SU-DHL-6 (cell line): ENCODE measurements around the gene GALNT17.

Experiments
- H2AFZ ChIP-seq: fragments of 200-600 bp; sonication (generic); 2 replicates; pipeline ENCODE4 v1.6.1; 2014; ENCODE audit warnings: low read depth, mild to moderate bottlenecking, moderate library complexity, mixed read lengths, antibody characterized with exemption, low read length; ENCODE audit not compliant: severe bottlenecking
- H3F3A ChIP-seq: fragments of 200-600 bp; shearing (Covaris generic); 2 replicates; pipeline ENCODE4 v1.6.0; 2016; ENCODE audit warnings: antibody characterized with exemption, mild to moderate bottlenecking; ENCODE audit not compliant: insufficient read depth
- H3K27ac ChIP-seq: fragments of 200-600 bp; sonication (generic); 2 replicates; pipeline ENCODE4 v1.5.1; 2016; ENCODE audit warnings: low read depth, mild to moderate bottlenecking, low read length, moderate library complexity, mixed read lengths
- H3K27me3 ChIP-seq: fragments of 200-600 bp; sonication (generic), shearing (Covaris generic); 2 replicates; pipeline ENCODE4 v1.6.0; 2014; ENCODE audit warnings: mild to moderate bottlenecking, low read length
- H3K36me3 ChIP-seq: fragments of 200-600 bp; sonication (generic); 2 replicates; pipeline ENCODE4 v1.6.1; 2014; ENCODE audit warnings: mild to moderate bottlenecking, low read length, mixed read lengths
- H3K4me2 ChIP-seq: fragments of 300-600, 200-600 bp; shearing (Covaris generic), sonication (generic); 2 replicates; pipeline ENCODE4 v1.6.0; 2014; ENCODE audit warnings: low read length, low read depth, mild to moderate bottlenecking; ENCODE audit not compliant: poor library complexity, severe bottlenecking
- H3K4me3 ChIP-seq: fragments of 200-600 bp; sonication (generic); 2 replicates; pipeline ENCODE4 v1.5.1; 2014; ENCODE audit warnings: antibody characterized with exemption, low read length, mild to moderate bottlenecking, mixed read lengths; ENCODE audit not compliant: insufficient read depth, poor library complexity, severe bottlenecking
- H3K79me2 ChIP-seq: fragments of 200-600 bp; sonication (generic); 2 replicates; pipeline ENCODE4 v1.6.1; 2014; ENCODE audit warnings: mild to moderate bottlenecking, low read length, moderate library complexity; ENCODE audit not compliant: insufficient read depth
- H3K9ac ChIP-seq: fragments of 200-600 bp; sonication (generic); 2 replicates; pipeline ENCODE4 v1.7.0; 2014; ENCODE audit warnings: mild to moderate bottlenecking, low read length
- H3K9me2 ChIP-seq: fragments of 200-600 bp; sonication (generic); replicated peaks from 2 replicates; pipeline ENCODE4 v1.6.1; 2014; ENCODE audit warnings: low read length; ENCODE audit not compliant: insufficient read depth
- H3K9me3 ChIP-seq: fragments of 200-600 bp; sonication (generic); 2 replicates; pipeline ENCODE4 v1.6.1; 2014; ENCODE audit warnings: low read length, mixed read lengths; ENCODE audit not compliant: insufficient read depth
- H4K20me1 ChIP-seq: fragments of 200-600 bp; sonication (generic); 2 replicates; pipeline ENCODE4 v1.6.1; 2014; ENCODE audit warnings: low read depth, mild to moderate bottlenecking, antibody characterized with exemption, low read length, moderate library complexity, mixed read lengths
- EZH2phosphoT487 ChIP-seq: fragments of 200-600 bp; sonication (generic), shearing (Covaris generic); conservative IDR thresholded peaks from 2 replicates; pipeline ENCODE4 v1.6.1; 2018; ENCODE audit warnings: mild to moderate bottlenecking, antibody characterized with exemption, low read length, moderate library complexity, mixed read lengths
- TF ChIP-seq, protein P1 (sequence below): fragments of 200-600 bp; sonication (generic); IDR thresholded peaks from one replicate; pipeline ENCODE4 v1.5.1; 2017; ENCODE audit warnings: antibody characterized with exemption, mild to moderate bottlenecking, low read length, moderate library complexity; ENCODE audit not compliant: insufficient read depth, poor library complexity, severe bottlenecking

Gene GALNT17

DNA sequence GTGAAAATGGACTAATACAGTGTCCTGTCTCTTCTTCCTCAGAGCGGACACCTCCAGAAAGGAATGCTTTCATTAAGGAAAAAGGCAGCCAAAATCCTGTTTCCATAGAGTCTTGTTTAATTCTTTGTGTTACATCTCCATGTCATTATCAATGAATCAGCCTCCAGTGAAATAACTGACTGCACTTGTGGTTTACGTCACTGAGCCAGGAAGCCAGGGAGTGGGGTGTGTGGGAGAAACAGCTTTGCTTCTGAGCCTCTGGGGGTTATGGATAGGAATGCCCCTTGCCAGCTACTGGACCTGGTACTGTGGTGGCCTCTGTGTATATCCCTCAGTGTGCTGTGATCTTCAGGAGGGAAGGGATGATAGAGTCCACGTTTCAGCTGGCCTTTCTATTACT is 416.8 kb downstream of the GALNT17 start:
- no peak for TF ChIP-seq EZH2phosphoT487
- TF ChIP-seq, protein P1, sequence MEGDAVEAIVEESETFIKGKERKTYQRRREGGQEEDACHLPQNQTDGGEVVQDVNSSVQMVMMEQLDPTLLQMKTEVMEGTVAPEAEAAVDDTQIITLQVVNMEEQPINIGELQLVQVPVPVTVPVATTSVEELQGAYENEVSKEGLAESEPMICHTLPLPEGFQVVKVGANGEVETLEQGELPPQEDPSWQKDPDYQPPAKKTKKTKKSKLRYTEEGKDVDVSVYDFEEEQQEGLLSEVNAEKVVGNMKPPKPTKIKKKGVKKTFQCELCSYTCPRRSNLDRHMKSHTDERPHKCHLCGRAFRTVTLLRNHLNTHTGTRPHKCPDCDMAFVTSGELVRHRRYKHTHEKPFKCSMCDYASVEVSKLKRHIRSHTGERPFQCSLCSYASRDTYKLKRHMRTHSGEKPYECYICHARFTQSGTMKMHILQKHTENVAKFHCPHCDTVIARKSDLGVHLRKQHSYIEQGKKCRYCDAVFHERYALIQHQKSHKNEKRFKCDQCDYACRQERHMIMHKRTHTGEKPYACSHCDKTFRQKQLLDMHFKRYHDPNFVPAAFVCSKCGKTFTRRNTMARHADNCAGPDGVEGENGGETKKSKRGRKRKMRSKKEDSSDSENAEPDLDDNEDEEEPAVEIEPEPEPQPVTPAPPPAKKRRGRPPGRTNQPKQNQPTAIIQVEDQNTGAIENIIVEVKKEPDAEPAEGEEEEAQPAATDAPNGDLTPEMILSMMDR, result no peak

DNA sequence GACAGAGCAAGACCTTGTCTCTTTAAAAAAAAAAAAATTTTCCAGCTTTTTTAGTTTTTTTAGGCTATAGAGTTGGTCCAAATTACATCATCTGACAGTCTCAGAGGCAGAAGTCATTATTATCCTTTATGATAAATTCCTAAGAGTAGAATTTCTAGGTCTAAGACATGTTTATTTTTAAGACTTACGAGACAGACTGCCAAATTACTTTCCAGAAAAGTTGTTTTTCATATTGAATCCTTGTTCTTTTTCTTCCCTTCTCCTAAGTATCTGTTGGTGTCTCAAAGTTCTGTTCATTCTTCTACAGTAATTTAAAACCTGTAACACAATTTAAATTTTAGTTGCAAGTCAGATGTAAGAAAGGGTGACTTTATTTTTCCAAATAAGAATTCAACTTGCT is 421.4 kb downstream of the GALNT17 start:
- Histone ChIP-seq H3F3A (no peaks in the 10 kb centered on the region), H3K4me3 (no peak overlapping the region), H3K36me3 (no peaks in the 10 kb centered on the region)

More for the DNA sequence above, 416.8 kb downstream of the GALNT17 start:
- Histone ChIP-seq H3K36me3 (no peaks in the 10 kb centered on the region), H3K4me3 (no peak overlapping the region), H3K9me3 (peaks cover 15% of the 10 kb centered on the region; the same call in 1 of the 2 replicates), H3K27ac (no peak overlapping the region), H2AFZ (no peak overlapping the region), H4K20me1 (no peaks in the 10 kb centered on the region), H3F3A (no peaks in the 10 kb centered on the region), H3K9ac (no peak overlapping the region), H3K4me2 (no peak overlapping the region), H3K79me2 (no peaks in the 10 kb centered on the region), H3K27me3 (no peaks in the 10 kb centered on the region), H3K9me2 (no peaks in the 10 kb centered on the region)

DNA sequence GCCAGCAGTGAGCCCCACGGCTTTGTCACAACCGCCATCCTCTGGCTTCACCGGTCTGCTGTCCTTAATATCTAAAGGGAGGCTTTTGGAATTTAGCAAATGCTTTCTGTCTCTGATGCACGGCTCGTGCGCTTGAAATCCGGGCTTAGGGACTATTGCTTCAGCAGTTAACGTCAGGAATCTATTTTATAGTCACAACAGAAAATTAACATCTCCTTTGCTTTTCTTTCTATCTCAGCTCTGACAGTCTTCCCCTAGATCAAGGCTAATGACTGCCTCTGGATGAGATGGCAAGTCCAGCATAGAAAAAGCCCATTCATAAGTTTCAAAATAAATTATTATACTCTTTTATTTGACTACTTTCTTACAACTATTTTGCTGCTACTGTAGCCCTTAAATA is 423.8 kb downstream of the GALNT17 start:
- H3K9ac ChIP-seq, result no peak overlapping the region
- H3K9me2 ChIP-seq, result no peaks in the 10 kb centered on the region
- H3F3A ChIP-seq, result no peaks in the 10 kb centered on the region
- H3K27me3 ChIP-seq, result no peaks in the 10 kb centered on the region
- H3K79me2 ChIP-seq, result no peaks in the 10 kb centered on the region
- H3K4me2 ChIP-seq, result no peak overlapping the region
- H3K36me3 ChIP-seq, result no peaks in the 10 kb centered on the region
- no peak overlapping the region for H3K27ac ChIP-seq
- peaks cover 15% of the 10 kb centered on the region; the same call in 1 of the 2 replicates for H3K9me3 ChIP-seq
- no peak overlapping the region for H2AFZ ChIP-seq
- no peak for TF ChIP-seq EZH2phosphoT487
- TF ChIP-seq, protein P1, result no peak
- H3K4me3 ChIP-seq, result no peak overlapping the region
- no peaks in the 10 kb centered on the region for H4K20me1 ChIP-seq

More for the DNA sequence above, 421.4 kb downstream of the GALNT17 start:
- TF ChIP-seq EZH2phosphoT487, result no peak
- TF ChIP-seq, protein P1, result no peak
- no peaks in the 10 kb centered on the region for H4K20me1 ChIP-seq
- H3K79me2 ChIP-seq, result no peaks in the 10 kb centered on the region
- no peak overlapping the region for H3K4me2 ChIP-seq
- no peaks in the 10 kb centered on the region for H3K27me3 ChIP-seq
- peaks cover 15% of the 10 kb centered on the region; the same call in 1 of the 2 replicates for H3K9me3 ChIP-seq
- H3K27ac ChIP-seq, result no peak overlapping the region
- H2AFZ ChIP-seq, result no peak overlapping the region
- no peaks in the 10 kb centered on the region for H3K9me2 ChIP-seq
- no peak overlapping the region for H3K9ac ChIP-seq
